Left lung (tissue), 10 donors: ENCODE results near the gene SEPTIN8. TPM values are rescaled to one million over a fixed set of nuclear protein-coding genes. Genes with fewer than 3 reads are reported as not detected.

ENCODE experiments used
- ATAC-seq: fragments of 200-7000 bp; cut with Tn5 transposase; one replicate; pipeline ENCODE4 v1.9.1; 2020; ENCODE audit warnings: moderate library complexity
- DNase-seq, 4 donors: peaks; one replicate each; pipeline ENCODE4 v3.0.0-alpha.2; 2013 to 2020
- H3K27ac ChIP-seq, 2 donors: fragments of 200-600 bp; sonication (generic) in 1 of 2; one replicate each; pipeline versions ENCODE4 v1.5.0 to v1.8.0; 2020 to 2021
- H3K27me3 ChIP-seq, 2 donors: fragments of 200-600 bp; sonication (generic) in 1 of 2; one replicate each; pipeline versions ENCODE4 v1.5.0 to v1.8.0; 2020 to 2021
- H3K36me3 ChIP-seq, 2 donors: fragments of 200-600 bp; sonication (generic) in 1 of 2; one replicate each; pipeline versions ENCODE4 v1.5.0 to v1.8.0; 2020 to 2021
- H3K4me1 ChIP-seq, 2 donors: fragments of 200-600 bp; one replicate each; pipeline ENCODE4 v1.8.0; 2021
- H3K4me3 ChIP-seq, 2 donors: fragments of 200-600 bp; sonication (generic) in 1 of 2; one replicate each; pipeline versions ENCODE4 v1.5.0 to v1.8.0; 2020 to 2021; ENCODE audit warnings: mild to moderate bottlenecking in 1 of 2
- H3K9me3 ChIP-seq, 2 donors: fragments of 200-600 bp; sonication (generic) in 1 of 2; one replicate each; pipeline versions ENCODE4 v1.5.0 to v1.8.0; 2020 to 2021
- intact Hi-C, 2 donors: fragments of 100-400 bp; cut with DNase I; formaldehyde crosslinking; loops; one replicate each; pipeline versions ENCODE4 v1.11.2 to v1.14.2; 2022
- polyA plus RNA-seq, 6 donors: library from polyadenylated mRNA; unstranded; fragments of 120-200 nt; gene quantifications; one replicate each; pipeline ENCODE4 v1.2.1, GENCODE V29; 2013; ENCODE audit not compliant: insufficient read length in 6 of 6
- total RNA-seq, 2 donors: library from RNA; stranded (reverse); fragmentation: NEBNext Ultra II Directional; extraction: Animal tissue kit (Norgen Biotek cat#: 25700); gene quantifications; one replicate each; pipeline ENCODE4 v1.2.1, GENCODE V29; 2021
- TF ChIP-seq, protein P1 (sequence below), 2 donors: fragments of 200-600 bp; sonication (generic) in 1 of 2; IDR thresholded peaks; one replicate each; pipeline versions ENCODE4 v1.5.0 to v1.8.0; 2021; ENCODE audit warnings: antibody characterized with exemption in 2 of 2
- donor health status: DM: no; HTN: yes; CAD: no.
- donor health status: DM: no; HTN: no; CAD: no.

Gene SEPTIN8
- total and polyA plus RNA-seq, 8 donors: 38.8 to 73.8 (median 60.5) TPM

DNA sequence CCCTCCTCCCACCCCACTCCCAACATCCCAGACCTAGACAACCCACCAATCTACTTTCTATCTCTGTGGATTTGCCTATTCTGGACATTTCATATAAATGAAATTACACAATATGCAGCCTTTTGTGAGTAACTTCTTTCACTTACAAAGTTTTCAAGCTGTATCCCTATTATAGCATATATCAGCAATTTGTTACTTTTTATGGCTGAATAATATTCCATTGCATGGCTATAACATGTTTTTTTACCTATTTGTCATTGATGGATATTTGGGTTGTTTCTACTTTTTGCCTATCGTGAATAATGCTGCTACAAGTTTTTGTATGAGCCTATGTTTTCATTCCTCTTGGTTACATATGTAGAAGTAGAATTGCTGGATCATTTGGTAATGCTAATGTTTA is 37.8 kb downstream of the SEPTIN8 start:
- Histone ChIP-seq H3K4me3 (no peak overlapping the region), H3K4me1 (peaks cover 0 to 11% of the 10 kb centered on the region in 2 donors), H3K27ac (no peak overlapping the region), H3K9me3 (no peaks in the 10 kb centered on the region), H3K36me3 (no peaks in the 10 kb centered on the region), H3K27me3 (peaks cover 0 to 32% of the 10 kb centered on the region in 2 donors)
- DNase-seq (no peak), ATAC-seq (no peak)
- intact Hi-C loops: no loop called here
- TF ChIP-seq, protein P1, sequence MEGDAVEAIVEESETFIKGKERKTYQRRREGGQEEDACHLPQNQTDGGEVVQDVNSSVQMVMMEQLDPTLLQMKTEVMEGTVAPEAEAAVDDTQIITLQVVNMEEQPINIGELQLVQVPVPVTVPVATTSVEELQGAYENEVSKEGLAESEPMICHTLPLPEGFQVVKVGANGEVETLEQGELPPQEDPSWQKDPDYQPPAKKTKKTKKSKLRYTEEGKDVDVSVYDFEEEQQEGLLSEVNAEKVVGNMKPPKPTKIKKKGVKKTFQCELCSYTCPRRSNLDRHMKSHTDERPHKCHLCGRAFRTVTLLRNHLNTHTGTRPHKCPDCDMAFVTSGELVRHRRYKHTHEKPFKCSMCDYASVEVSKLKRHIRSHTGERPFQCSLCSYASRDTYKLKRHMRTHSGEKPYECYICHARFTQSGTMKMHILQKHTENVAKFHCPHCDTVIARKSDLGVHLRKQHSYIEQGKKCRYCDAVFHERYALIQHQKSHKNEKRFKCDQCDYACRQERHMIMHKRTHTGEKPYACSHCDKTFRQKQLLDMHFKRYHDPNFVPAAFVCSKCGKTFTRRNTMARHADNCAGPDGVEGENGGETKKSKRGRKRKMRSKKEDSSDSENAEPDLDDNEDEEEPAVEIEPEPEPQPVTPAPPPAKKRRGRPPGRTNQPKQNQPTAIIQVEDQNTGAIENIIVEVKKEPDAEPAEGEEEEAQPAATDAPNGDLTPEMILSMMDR (IDR thresholded peaks at IDR 0.05): no peak

DNA sequence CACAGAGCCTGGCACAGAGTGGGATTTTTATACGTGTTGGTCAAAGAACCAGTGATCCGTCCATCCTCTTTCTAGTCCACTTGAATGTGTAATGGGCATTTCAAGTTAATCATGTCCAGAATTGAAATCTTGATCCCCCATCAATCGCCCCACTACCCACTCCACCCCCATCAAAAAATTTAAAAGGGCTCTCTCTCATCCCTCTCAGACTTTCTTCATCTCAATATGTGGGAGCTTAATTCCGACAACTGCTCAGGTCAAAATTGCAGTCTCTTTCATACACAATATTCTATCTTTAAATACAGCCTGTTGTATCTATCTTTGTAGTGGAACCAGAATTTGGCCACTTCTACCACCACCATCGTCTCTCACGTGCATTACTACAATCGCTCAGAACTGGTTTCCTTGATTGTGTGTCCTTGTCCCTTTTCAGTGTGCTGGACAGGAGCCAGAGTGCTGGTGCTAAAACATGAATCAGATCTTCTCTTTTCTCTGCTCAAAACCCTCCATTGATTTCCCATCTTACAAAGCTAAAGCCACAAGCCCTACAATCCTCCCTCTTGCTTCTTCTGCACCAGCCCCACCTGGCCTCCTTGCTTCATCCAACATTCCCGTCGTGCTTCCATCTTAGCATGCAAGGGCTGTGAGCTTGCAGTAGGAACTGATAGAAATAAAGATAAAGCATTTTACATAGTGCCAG is 38.9 kb downstream of the SEPTIN8 start:
- peak overlapping the region in 1 of 2 donors; percentile 77 for H3K27ac ChIP-seq
- no peak for DNase-seq
- no peak for ATAC-seq
- H3K4me3 ChIP-seq: peak overlapping the region; percentile 78 to 84
- no peaks in the 10 kb centered on the region for H3K36me3 ChIP-seq
- H3K9me3 ChIP-seq: no peaks in the 10 kb centered on the region
- TF ChIP-seq, protein P1 (IDR thresholded peaks at IDR 0.05): no peak
- intact Hi-C loops: no loop called here
- H3K27me3 ChIP-seq: peaks cover 0 to 21% of the 10 kb centered on the region in 2 donors
- peaks cover 0 to 11% of the 10 kb centered on the region in 2 donors for H3K4me1 ChIP-seq

DNA sequence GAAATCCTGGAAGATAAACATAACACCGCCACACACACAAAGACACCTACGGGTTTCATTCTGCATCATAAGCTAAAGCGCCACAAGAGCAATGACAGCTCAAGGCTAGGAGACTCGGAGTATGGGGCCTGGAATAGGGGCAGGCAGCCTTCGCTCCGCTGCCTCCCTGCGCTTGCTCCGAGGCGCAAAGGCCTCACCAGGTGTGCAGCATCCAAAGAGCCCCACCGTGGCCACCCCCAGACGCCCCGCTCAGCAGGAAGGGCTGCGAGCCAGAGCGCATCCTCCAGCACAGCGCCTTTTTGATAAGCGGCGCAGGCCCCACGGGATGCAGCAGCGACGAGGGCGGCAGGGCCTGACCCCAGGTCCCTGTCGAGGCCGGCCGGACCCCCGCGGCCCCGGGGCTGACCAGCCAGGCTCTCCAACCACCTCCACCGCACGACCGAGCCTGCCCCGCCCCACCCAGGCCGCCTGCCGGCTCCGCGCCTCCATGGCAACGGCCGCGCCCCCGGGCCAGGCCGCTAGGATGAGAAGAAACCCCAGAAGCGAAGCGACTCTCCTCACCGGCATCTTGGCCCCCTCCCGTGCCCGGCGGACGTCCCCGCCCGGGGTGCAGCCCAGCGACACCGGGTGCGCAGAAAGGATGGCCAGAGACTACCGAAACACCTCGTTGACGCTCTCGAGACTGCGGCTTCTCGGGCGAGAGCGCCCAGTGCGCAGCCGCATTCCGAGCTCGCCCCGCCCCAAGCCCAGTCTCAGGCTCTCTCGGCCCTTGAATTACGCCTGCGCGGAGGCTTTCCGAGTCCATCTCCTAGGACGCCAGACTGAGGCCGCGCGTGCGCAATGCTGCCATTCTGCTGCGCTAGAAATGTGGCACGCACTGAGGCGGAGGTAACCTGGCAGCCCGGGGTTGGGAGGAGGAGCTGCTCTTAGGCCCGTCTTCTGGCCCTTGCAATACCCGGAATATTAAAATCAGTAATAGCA is 39.9 kb downstream of the SEPTIN8 start, which contains the start of gene KIF3A:
KIF3A (minus strand) TSS at position 694 of the 981 bp plus-strand sequence; CDS start at position 567, 127 bp downstream.
- H3K4me1 ChIP-seq: peaks cover 0 to 11% of the 10 kb centered on the region in 2 donors
- H3K27ac ChIP-seq: peak within 1 kb of the TSS in 1 of 2 donors; percentile 77
- TF ChIP-seq, protein P1 (IDR thresholded peaks at IDR 0.05): peak in 1 of 2 donors; percentile 47
- no peaks in the 10 kb centered on the region for H3K9me3 ChIP-seq
- ATAC-seq (peak; percentile 98), DNase-seq (peak; percentile 89 to 99 (median 96))
- H3K36me3 ChIP-seq: no peaks in the 10 kb centered on the region
- intact Hi-C loops: no loop called here
- peaks cover 0 to 19% of the 10 kb centered on the region in 2 donors for H3K27me3 ChIP-seq
- peak within 1 kb of the TSS; percentile 78 to 84 for H3K4me3 ChIP-seq

DNA sequence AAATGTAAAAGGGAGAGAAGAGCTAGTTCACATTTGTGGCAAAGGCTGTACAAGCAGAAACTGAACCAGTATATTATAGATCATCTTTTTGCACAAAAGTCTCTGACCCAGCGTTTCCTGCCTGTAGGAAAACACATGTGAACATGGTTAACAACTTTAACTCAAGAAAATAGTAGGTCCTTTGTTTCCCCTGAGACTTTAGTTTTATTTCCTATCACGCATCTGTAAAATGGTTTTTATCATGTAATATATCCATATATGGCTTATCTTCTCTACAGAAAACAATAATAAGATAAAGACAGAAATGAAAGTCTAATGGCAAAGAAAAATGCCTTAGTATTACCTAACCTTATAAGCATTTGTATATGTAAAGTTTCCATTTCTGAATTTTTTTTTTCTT is 42.4 kb downstream of the SEPTIN8 start:
- TF ChIP-seq, protein P1 (IDR thresholded peaks at IDR 0.05): no peak
- Histone ChIP-seq H3K27ac (no peak overlapping the region), H3K4me1 (peaks cover 0 to 11% of the 10 kb centered on the region in 2 donors), H3K4me3 (no peak overlapping the region), H3K9me3 (no peaks in the 10 kb centered on the region), H3K36me3 (no peaks in the 10 kb centered on the region), H3K27me3 (no peaks in the 10 kb centered on the region)
- ATAC-seq: no peak
- intact Hi-C loops: no loop called here
- no peak for DNase-seq
